ENCODE results near the gene GOLGA6L1.
"Not testable (repeated sequence)": the region's sequence is repeated elsewhere in the genome, so short reads cannot be mapped to it uniquely, and the experiment has no call there.

GOLGA6L1 gene

DNA sequence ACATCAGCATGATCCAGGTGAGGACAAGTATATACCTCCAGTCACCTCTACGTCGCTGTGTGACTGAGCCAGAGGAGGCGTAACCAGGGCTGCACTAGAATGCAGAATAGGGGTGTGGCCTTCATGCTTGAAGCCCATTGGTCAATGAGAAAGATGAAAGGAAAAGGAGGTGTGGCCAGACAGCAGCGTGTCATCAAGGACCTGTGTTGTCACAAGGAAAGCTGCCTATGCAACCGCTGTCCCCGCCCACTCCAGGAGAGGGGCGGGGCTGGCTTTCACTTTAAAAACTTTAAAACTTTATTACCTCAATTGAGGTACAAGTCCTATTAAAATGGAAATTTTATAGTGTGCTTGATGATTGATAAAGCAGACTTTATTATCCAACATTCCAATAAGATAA is at the start of gene GOLGA6L1:
Gene GOLGA6L1 (minus strand): TSS at position 101 of the 400 bp plus-strand sequence. CDS start 91 bp downstream, at position 10.
- not testable (repeated sequence) for DNase-seq

DNA sequence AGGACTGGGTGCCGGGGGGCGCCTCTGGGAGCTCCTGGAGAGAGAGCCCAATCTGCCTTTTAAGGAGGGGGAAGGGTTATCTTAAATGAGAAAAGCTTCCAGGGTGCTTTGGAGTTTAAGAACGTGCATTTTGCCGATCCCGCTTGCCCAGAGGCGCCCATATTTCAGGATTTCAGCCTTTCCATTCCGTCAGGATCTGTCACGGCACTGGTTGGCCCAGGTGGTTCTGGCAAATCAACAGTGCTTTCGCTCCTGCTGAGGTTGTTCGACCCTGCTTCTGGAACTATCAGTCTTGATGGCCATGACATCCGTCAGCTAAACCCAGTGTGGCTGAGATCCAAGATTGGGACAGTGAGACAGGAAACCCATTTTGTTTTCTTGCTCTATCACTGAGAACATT is 44.6 kb upstream of the GOLGA6L1 start:
- DNase-seq = not testable (repeated sequence)

DNA sequence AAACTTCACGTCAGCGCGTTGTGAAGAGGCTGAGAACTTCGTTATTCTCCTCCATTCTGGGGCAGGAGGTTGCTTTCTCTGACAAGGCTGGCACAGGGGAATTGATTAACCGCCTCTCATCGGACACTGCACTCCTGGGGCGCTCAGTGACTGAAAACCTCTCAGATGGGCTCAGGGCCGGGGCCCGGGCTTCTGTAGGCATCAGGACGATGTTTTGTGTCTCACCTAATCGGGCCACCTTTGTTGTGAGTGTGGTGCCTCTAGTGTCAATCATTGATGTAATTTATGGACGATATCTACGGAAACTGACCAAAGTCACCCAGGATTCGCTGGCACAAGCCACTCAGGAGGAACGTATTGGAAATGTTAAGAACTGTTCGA is 43.9 kb upstream of the GOLGA6L1 start:
- DNase-seq = not testable (repeated sequence)

DNA sequence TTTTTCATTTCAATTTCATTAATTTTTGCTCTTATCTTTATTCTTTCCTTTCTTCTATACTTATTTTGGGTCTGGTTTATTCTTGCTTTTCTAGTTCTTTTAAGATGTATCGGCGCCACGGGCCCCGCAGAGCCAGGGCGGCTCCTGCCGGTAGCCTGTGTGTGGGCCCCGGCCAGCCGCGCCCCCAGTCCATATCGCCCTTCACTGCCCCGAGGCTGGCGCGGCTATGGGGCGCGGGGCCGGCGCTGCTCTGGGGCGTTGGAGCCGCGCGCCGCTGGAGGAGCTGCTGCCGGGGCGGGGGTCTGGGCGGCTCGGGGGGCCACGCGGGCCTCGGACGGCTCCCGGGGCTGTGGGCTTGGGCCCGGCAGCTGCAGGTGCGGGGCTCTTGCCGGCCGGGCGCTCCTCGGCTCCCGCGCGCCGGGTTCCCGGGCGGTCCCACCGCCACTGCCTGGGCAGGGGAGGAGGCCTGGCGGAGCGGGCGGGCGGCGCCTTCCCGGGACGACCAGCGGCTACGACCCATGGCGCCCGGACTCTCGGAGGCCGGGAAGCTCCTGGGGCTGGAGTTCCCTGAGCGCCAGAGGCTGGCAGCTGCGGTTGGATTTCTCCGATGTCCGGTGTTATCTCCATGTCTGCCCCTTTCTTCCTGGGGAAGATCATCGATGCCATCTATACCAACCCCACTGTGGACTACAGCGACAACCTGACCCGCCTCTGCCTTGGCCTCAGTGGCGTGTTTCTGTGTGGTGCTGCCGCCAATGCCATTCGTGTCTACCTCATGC is 43.3 kb upstream of the GOLGA6L1 start:
- not testable (repeated sequence) for DNase-seq

- DNase-seq = not testable (repeated sequence)
Observed at GRCh38 chr15:23176683-23177082, 40.1 kb upstream of the GOLGA6L1 start.

DNA sequence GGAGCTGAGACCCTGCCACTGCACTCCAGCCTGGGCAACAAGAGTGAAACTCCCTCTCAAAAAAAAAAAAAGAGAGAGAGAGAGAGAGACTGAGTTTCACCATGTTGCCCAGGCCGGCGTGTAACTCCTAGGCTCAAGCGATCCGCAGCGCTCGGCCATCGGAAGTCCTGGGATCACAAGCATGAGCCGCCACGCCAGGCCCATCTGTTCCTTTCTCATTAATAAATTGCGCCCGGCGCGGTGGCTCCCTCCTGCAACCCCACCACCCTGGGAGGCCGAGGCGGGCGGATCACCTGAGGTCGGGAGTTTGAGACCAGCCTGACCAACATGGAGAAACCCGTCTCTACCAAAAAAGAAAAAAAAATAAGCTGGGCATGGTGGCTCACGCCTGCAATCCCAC is 39.0 kb upstream of the GOLGA6L1 start:
- not testable (repeated sequence) for DNase-seq

- DNase-seq = not testable (repeated sequence)
Observed at GRCh38 chr15:23174609-23175140, 38.1 kb upstream of the GOLGA6L1 start.

DNA sequence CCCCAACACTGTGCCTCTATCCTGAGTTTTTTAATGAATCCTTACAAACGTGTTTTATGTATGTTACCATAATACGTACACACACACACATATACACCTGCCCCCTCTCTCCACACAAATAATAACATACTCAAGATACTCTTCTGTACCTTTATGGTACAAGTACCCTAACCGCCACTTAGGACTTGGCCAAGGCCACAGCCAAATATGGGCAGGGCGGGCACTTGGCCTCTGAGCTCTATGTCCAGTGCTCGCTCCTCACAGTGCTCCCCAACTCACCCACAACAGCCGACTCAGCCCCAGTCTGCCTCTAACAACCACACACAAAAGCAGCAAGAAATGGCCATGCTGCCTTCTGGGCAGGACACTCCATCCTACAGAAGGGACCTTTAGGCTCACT is 3.8 kb downstream of the GOLGA6L1 start:
- not testable (repeated sequence) for DNase-seq

DNA sequence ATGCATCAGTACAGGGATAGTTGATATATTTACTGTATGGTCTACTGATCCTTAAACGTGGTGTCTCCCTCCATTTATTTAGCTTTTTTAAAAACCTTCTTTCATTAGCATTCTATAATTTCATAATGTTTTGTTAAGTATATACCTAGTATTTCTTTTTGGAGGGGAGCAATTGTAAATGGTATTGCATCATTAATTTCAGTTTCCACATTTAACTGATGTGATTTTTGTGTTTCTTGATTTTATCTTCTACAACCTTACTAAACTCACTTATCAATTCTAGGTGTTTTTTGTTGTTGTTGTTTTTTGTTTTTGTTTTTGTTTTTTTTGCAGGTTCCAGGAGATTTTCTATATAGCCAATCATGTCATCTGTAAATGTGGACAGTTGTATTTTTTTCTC is 18.4 kb downstream of the GOLGA6L1 start:
- DNase-seq = no peak

- no peak for DNase-seq
Observed at GRCh38 chr15:23095796-23096195, 40.8 kb downstream of the GOLGA6L1 start.

DNA sequence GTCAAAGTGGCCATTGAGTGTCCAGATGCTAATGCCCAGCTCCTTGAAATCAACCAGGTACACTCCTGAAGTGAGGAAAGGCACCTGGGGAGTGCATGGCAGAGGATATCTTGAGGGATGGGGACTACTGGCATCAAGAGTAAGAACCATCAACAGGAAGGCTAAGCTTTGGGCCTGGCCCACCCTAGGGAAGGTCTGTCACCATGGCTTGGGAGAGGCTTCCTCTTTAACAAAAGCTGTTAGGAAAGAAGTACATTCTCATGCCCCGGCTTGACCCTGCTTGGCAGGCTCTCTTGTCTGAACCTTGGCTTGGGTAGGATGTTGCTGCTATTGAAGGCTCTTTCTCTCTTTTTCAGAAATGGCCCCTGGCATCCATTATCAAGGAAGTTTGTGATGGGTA is 53.5 kb downstream of the GOLGA6L1 start:
- DNase-seq = no peak

DNA sequence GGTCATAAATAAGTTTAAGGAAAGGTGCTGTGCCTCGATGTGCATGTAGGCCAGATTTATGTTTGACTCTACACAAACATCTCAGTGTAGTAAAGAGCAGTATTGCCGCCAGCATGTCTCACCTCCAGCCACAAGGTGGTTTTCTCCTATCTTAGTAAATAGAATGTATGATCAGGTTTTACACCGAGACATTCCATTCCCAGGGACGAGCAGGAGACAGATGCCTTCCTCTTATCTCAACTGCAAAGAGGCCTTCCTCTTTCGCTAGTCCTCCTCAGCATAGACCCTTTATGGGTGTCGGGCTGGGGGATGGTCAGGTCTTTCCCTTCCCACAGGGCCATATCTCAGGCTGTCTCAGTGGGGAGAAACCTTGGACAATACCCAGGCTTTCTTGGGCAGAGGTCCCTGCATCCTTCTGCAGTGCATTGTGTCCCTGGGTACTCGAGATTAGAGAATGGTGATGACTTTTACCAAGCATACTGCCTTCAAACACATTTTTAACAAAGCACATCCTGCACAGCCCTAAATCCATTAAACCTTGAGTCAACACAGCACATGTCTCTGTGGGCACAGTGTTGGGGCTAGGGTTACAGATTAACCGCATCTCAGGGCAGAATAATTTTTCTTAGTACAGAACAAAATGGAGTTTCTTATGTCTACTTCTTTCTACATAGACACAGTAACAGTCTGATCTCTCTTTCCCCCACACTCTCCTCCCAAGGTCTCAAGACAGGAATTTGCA is 54.5 kb downstream of the GOLGA6L1 start:
- not testable (repeated sequence) for DNase-seq

DNA sequence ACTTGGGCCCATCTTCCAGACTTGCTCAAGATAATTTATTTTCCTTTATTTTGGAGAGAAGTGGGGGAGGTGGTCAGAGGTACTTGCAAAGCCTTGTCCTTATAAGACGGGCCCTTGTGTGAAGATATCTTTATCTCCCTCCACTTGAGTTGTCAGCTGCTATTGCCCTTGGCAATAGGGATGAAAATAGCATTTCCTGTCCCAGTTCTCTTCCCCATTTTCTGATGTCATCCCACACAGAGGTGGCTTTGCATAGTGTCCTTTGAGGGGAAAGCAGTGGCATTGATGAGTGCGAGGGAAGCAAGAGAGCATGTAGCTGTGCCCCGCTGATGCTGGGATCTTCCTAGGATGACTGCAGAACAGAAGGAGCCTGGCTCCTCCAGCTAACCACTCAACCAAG is 55.4 kb downstream of the GOLGA6L1 start:
- DNase-seq = no peak

DNA sequence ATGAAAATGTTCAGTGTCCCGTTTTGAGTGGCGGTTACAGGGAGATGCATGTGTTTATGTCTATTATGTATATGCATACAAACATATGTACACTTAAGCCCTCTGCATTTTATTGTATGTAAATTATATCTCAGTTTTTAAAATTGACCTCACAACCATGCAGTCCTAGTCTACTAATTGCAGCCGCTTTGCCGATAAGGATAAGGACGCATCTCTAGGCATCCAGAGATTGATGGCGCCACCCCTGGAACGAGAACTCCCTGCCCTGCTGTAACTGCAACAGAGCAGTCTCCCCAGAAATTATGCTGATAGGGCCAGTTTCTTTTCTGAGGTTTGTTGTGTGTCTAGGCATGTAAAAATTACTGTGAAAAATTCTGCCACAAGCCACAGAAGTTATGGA is 56.9 kb downstream of the GOLGA6L1 start:
- no peak for DNase-seq
